ENCODE results near the gene ZBTB16.

GRCh38 chr11:114074546-114075343 is 15.2 kb downstream of the ZBTB16 start:
- TF ChIP-seq CTCF (IDR thresholded peaks at IDR 0.05) (no peak), POLR2A (IDR thresholded peaks at IDR 0.05) (no peak)

Measured in esophagus squamous epithelium (tissue), 4 donors.